HepG2 (cell line): ENCODE measurements around the gene H1-8. TPM values are rescaled to one million over a fixed set of nuclear protein-coding genes. Genes with fewer than 3 reads are reported as not detected.
A peak's percentile ranks its signal among the peaks of the same experiment; 100 is the strongest.

Experiments used
- CHD4 ChIP-seq: fragments of 200-600 bp; sonication (generic); IDR thresholded peaks from 2 replicates; pipeline ENCODE4 v1.7.0; 2017; ENCODE audit warnings: mild to moderate bottlenecking, low read length, borderline replicate concordance
- FOSL2 ChIP-seq: sonication (generic); formaldehyde crosslinking; IDR thresholded peaks from 2 replicates; pipeline ENCODE4 v1.4.0; 2020; ENCODE audit warnings: missing genetic modification reagents
- GATAD2A ChIP-seq: IDR thresholded peaks from 2 replicates; pipeline ENCODE4 v1.6.1; 2016
- HNRNPLL ChIP-seq: fragments of 200-400 bp; formaldehyde crosslinking; IDR thresholded peaks from 2 replicates; pipeline ENCODE4 v1.6.1; 2017; ENCODE audit warnings: mild to moderate bottlenecking, low read depth, low read length; ENCODE audit not compliant: poor library complexity, severe bottlenecking
- SAP130 ChIP-seq: IDR thresholded peaks from 2 replicates; pipeline ENCODE4 v1.6.1; 2016; ENCODE audit warnings: low read depth
- U2AF2 ChIP-seq: fragments of 200-400 bp; formaldehyde crosslinking; IDR thresholded peaks from 2 replicates; pipeline ENCODE4 v1.6.1; 2017; ENCODE audit warnings: low read depth, mild to moderate bottlenecking, low read length
- ZMYM2 ChIP-seq: sonication (generic); formaldehyde crosslinking; IDR thresholded peaks from 2 replicates; pipeline ENCODE4 v1.8.0; 2022; ENCODE audit warnings: mild to moderate bottlenecking, missing genetic modification reagents
- ZNF253 ChIP-seq: sonication (generic); formaldehyde crosslinking; IDR thresholded peaks from 2 replicates; pipeline ENCODE4 v1.8.0; 2022; ENCODE audit warnings: mild to moderate bottlenecking, missing genetic modification reagents, borderline replicate concordance
- ZNF281 ChIP-seq: sonication (generic); formaldehyde crosslinking; IDR thresholded peaks from 2 replicates; pipeline ENCODE4 v1.4.0; 2020; ENCODE audit warnings: missing genetic modification reagents, borderline replicate concordance
- ZNF350 ChIP-seq: sonication (generic); formaldehyde crosslinking; IDR thresholded peaks from 2 replicates; pipeline ENCODE4 v1.4.0; 2020; ENCODE audit warnings: mild to moderate bottlenecking, low read depth, missing genetic modification reagents, borderline replicate concordance
- ZNF687 ChIP-seq: sonication (generic); formaldehyde crosslinking; IDR thresholded peaks from 2 replicates; pipeline ENCODE4 v1.5.1; 2020; ENCODE audit warnings: mild to moderate bottlenecking, missing genetic modification reagents, moderate library complexity
- ZNF720 ChIP-seq: sonication (generic); formaldehyde crosslinking; IDR thresholded peaks from 2 replicates; pipeline ENCODE4 v1.4.0; 2020; ENCODE audit warnings: missing genetic modification reagents
- ZNF772 ChIP-seq: sonication (generic); formaldehyde crosslinking; IDR thresholded peaks from 2 replicates; pipeline ENCODE4 v1.5.0; 2020; ENCODE audit warnings: mild to moderate bottlenecking, missing genetic modification reagents
- ZSCAN21 ChIP-seq: sonication (generic); formaldehyde crosslinking; IDR thresholded peaks from 2 replicates; pipeline ENCODE4 v1.8.0; 2022; ENCODE audit warnings: mild to moderate bottlenecking, missing genetic modification reagents, moderate library complexity, borderline replicate concordance
- polyA plus RNA-seq, 8 experiments: library from polyadenylated mRNA; depleted of rRNA in 3 of 8; stranded (reverse) in 7 of 8; unstranded in 1 of 8; fragments of >200 nt; fragmentation: Illumina TruSeq in 4 of 8; extraction: Trizol in 4 of 8; gene quantifications; 2 replicates each; pipeline versions ENCODE4 v1.2.1 to v1.2.3, GENCODE V29; 2011 to 2016; ENCODE audit warnings: low read depth in 4 of 8, missing spikeins in 1 of 8, mixed read lengths in 1 of 8; ENCODE audit not compliant: insufficient read depth in 1 of 8
- total RNA-seq, 5 experiments: library from RNA; depleted of rRNA; stranded (reverse); fragments of >200 nt; fragmentation: Illumina TruSeq; extraction: Trizol; gene quantifications; 2 replicates each; pipeline ENCODE4 v1.2.3, GENCODE V29; 2016; ENCODE audit warnings: low read depth in 1 of 5
- TF ChIP-seq, protein P1 (sequence below): sonication (generic); formaldehyde crosslinking; IDR thresholded peaks from 2 replicates; pipeline ENCODE4; 2020; ENCODE audit warnings: missing genetic modification reagents, mild to moderate bottlenecking, borderline replicate concordance
- TF ChIP-seq, protein P2 (sequence below): sonication (generic); formaldehyde crosslinking; IDR thresholded peaks from 2 replicates; pipeline ENCODE4 v1.5.1; 2020; ENCODE audit warnings: mild to moderate bottlenecking, missing genetic modification reagents, moderate library complexity

The H1-8 gene
- total and polyA plus RNA-seq, 2 of the 13 experiments (the other 11 are each of a cell fraction or from before 2014, with no cell fraction given) = 0.08 TPM; not detected in 1

GRCh38 chr3:129558772-129559564 lies 16.0 kb downstream of the H1-8 start (continued):
- TF ChIP-seq ZNF772 (CRISPR knock-in tag) (0 out of 2 replicates have a peak, but pooled peaks have one; percentile 30), SAP130 (peak; percentile 59), ZNF720 (CRISPR knock-in tag) (no peak), ZNF253 (CRISPR knock-in tag) (no peak), GATAD2A (0 out of 2 replicates have a peak, but pooled peaks have one; percentile 15), ZNF350 (peak; percentile 30; the same call in 1 of the 2 replicates), ZMYM2 (CRISPR knock-in tag) (no peak), ZSCAN21 (CRISPR knock-in tag) (0 out of 2 replicates have a peak, but pooled peaks have one; percentile 21), ZNF281 (peak; percentile 94), FOSL2 (peak; percentile 89), CHD4 (no peak), U2AF2 (no peak), HNRNPLL (no peak), ZNF687 (peak; percentile 93)
- TF ChIP-seq, protein P1, sequence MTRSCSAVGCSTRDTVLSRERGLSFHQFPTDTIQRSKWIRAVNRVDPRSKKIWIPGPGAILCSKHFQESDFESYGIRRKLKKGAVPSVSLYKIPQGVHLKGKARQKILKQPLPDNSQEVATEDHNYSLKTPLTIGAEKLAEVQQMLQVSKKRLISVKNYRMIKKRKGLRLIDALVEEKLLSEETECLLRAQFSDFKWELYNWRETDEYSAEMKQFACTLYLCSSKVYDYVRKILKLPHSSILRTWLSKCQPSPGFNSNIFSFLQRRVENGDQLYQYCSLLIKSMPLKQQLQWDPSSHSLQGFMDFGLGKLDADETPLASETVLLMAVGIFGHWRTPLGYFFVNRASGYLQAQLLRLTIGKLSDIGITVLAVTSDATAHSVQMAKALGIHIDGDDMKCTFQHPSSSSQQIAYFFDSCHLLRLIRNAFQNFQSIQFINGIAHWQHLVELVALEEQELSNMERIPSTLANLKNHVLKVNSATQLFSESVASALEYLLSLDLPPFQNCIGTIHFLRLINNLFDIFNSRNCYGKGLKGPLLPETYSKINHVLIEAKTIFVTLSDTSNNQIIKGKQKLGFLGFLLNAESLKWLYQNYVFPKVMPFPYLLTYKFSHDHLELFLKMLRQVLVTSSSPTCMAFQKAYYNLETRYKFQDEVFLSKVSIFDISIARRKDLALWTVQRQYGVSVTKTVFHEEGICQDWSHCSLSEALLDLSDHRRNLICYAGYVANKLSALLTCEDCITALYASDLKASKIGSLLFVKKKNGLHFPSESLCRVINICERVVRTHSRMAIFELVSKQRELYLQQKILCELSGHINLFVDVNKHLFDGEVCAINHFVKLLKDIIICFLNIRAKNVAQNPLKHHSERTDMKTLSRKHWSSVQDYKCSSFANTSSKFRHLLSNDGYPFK (CRISPR knock-in tag) = peak; percentile 64; the same call in 1 of the 2 replicates
- TF ChIP-seq, protein P2, sequence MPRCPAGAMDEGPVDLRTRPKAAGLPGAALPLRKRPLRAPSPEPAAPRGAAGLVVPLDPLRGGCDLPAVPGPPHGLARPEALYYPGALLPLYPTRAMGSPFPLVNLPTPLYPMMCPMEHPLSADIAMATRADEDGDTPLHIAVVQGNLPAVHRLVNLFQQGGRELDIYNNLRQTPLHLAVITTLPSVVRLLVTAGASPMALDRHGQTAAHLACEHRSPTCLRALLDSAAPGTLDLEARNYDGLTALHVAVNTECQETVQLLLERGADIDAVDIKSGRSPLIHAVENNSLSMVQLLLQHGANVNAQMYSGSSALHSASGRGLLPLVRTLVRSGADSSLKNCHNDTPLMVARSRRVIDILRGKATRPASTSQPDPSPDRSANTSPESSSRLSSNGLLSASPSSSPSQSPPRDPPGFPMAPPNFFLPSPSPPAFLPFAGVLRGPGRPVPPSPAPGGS (CRISPR knock-in tag) = 0 out of 2 replicates have a peak, but pooled peaks have one; percentile 37
